HG02870 (cell line): ENCODE results near the gene TTLL12.
"Not testable (repeated sequence)": the region's sequence is repeated elsewhere in the genome, so short reads cannot be mapped to it uniquely, and the experiment has no call there.

ENCODE experiments used
- ATAC-seq: cut with Tn5 transposase; IDR thresholded peaks from one replicate; pipeline ENCODE4 v1.9.1; 2021; ENCODE audit warnings: mild to moderate bottlenecking, moderate library complexity; ENCODE audit not compliant: unreplicated experiment

Gene TTLL12

GRCh38 chr22:43157874-43158546, 28.9 kb downstream of the TTLL12 start:
- no peak for ATAC-seq

- no peak for ATAC-seq
Observed at GRCh38 chr22:43156413-43156812, 30.5 kb downstream of the TTLL12 start.

- ATAC-seq: no peak
Observed at GRCh38 chr22:43155789-43156188, 31.1 kb downstream of the TTLL12 start.

GRCh38 chr22:43154887-43155536, 31.9 kb downstream of the TTLL12 start:
- no peak for ATAC-seq

GRCh38 chr22:43153899-43154298, 33.0 kb downstream of the TTLL12 start:
- no peak for ATAC-seq

- ATAC-seq: no peak
Observed at GRCh38 chr22:43152357-43153071, 34.4 kb downstream of the TTLL12 start.

- no peak for ATAC-seq
Observed at GRCh38 chr22:43152003-43152356, 35.0 kb downstream of the TTLL12 start.

- ATAC-seq: no peak
Observed at GRCh38 chr22:43151251-43152002, 35.5 kb downstream of the TTLL12 start, which contains the start of gene TSPO. Gene TSPO, plus strand, starts transcription at chr22:43151559. Its CDS starts 7,680 bp downstream, at chr22:43159239.

GRCh38 chr22:43150731-43151206, 36.2 kb downstream of the TTLL12 start:
- ATAC-seq: no peak

- ATAC-seq: no peak
Observed at GRCh38 chr22:43148581-43148980, 38.4 kb downstream of the TTLL12 start.

GRCh38 chr22:43147821-43148220, 39.1 kb downstream of the TTLL12 start:
- no peak for ATAC-seq

GRCh38 chr22:43146332-43146731, 40.6 kb downstream of the TTLL12 start:
- not testable (repeated sequence) for ATAC-seq

- ATAC-seq: not testable (repeated sequence)
Observed at GRCh38 chr22:43145371-43145770, 41.6 kb downstream of the TTLL12 start.

- no peak for ATAC-seq
Observed at GRCh38 chr22:43144949-43145348, 42.0 kb downstream of the TTLL12 start.

GRCh38 chr22:43142880-43143562, 43.9 kb downstream of the TTLL12 start, which contains the start of gene MCAT:
Gene MCAT, minus strand, starts transcription at chr22:43143398. Its CDS starts 50 bp downstream, at chr22:43143348.
- peak; percentile 76 for ATAC-seq

GRCh38 chr22:43136801-43137200, 50.1 kb downstream of the TTLL12 start:
- no peak for ATAC-seq

- ATAC-seq: no peak
Observed at GRCh38 chr22:43136255-43136654, 50.7 kb downstream of the TTLL12 start.

GRCh38 chr22:43135565-43135964, 51.4 kb downstream of the TTLL12 start:
- no peak for ATAC-seq

- ATAC-seq: no peak
Observed at GRCh38 chr22:43134553-43134952, 52.4 kb downstream of the TTLL12 start.

- ATAC-seq: no peak
Observed at GRCh38 chr22:43133401-43133800, 53.5 kb downstream of the TTLL12 start.
